Astrocyte of the cerebellum (primary cell): Measurements from ENCODE around the gene SLC39A1.
"Not testable (repeated sequence)": the region's sequence is repeated elsewhere in the genome, so short reads cannot be mapped to it uniquely, and the experiment has no call there.

Experiments used
- DNase-seq: peaks from one replicate; pipeline ENCODE4 v3.0.0-alpha.2; 2011; ENCODE audit warnings: low read depth
- H3K4me3 ChIP-seq: 2 replicates; pipeline ENCODE4 v1.5.1; 2011; ENCODE audit warnings: mild to moderate bottlenecking, low read depth, low read length, moderate library complexity
- CTCF ChIP-seq: IDR thresholded peaks from 2 replicates; pipeline ENCODE4 v1.5.1; 2012; ENCODE audit warnings: low read length, low read depth, moderate library complexity, mild to moderate bottlenecking; ENCODE audit errors: missing control alignments
- in situ Hi-C: cut with HindIII; loops from 2 replicates; pipeline ENCODE4 v1.10.0; 2017; ENCODE audit warnings: low sequenced_read_pairs

SLC39A1 gene

DNA sequence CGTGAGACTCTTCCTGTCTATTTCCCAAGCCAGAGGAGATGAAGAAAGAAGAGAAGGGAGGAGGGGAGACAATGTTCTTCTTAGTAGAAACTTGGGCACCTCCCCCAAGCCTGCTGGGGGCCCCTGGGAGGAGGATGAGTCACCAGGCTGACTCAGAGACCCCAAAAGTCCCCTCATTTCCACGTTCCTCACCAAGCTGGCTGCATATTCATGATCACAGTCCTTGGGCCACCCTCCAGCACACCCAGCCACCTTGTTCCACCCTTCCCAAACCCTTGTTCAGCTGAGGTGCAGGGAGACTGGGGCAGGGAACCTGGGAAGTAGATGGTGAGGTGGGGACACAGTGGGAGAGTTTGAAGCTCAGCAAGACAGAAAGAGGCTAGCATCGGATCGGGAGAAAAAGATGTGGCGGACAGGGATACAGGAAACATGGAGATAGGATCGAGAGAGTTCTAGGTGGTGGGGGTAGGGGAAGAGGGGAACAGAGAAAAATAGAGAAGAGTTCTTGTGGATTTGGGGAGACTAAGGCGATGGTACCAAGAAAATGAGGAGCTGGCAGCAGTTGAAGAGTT lies 22.1 kb upstream of the SLC39A1 start:
- peak overlapping the region; percentile 91 for H3K4me3 ChIP-seq
- in situ Hi-C loops: no loop called here
- no peak for DNase-seq
- TF ChIP-seq CTCF: no peak

DNA sequence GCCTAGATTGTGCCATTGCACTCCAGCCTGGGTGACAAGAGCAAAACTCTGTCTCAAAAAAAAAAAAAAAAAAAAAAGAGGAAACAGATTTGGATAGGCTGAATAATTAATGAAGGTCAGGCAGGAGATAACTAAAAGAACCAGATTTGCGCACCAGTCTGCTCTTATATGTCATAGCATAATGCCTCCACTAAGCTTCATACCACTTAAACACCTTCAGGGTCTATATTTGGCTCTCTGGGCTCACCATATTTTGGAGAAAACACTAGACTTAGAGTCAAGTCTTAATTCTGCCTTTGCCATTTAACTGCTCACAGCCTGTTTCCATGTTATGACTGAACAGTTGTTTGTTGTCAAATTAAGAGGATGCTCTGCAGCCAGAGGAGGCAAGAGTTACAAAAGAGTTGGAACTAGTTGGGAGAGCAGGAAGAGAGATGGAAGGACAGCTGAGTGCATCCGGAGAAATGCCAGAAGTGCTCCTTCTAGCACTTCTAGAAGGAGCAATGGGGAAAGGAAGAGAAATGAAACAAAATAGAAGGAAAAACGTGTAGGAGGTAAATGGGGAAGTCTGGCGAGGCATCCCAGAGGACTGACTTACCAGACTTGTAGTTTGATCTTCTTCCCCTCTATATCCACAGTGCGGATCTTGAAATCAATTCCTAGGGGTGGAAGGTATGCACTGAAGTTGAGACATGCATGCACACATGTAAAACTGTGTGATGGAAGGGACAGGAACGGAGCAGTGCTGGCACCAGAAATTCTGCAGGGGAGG lies 21.0 kb upstream of the SLC39A1 start:
- in situ Hi-C loops: loop anchor here (5.0 kb wide), 1 partner anchor 62 kb away; the partner anchor contains the start of gene GATAD2B
- no peak for DNase-seq
- peak overlapping the region; percentile 91 for H3K4me3 ChIP-seq
- no peak for TF ChIP-seq CTCF

- in situ Hi-C loops: loop anchor here (5.0 kb wide), 1 partner anchor 59 kb away; the partner anchor contains the start of gene GATAD2B
- not testable (repeated sequence) for DNase-seq
Observed at GRCh38 chr1:153981735-153982134, 18.4 kb upstream of the SLC39A1 start.

GRCh38 chr1:153979091-153979490 lies 15.8 kb upstream of the SLC39A1 start:
- H3K4me3 ChIP-seq: not testable (repeated sequence)

More at GRCh38 chr1:153981735-153982134, 18.4 kb upstream of the SLC39A1 start:
- not testable (repeated sequence) for H3K4me3 ChIP-seq

GRCh38 chr1:153978274-153978909 lies 15.1 kb upstream of the SLC39A1 start:
- peak overlapping the region; percentile 97 for H3K4me3 ChIP-seq
- DNase-seq: no peak
- no peak for TF ChIP-seq CTCF

More at GRCh38 chr1:153979091-153979490, 15.8 kb upstream of the SLC39A1 start:
- DNase-seq, in situ Hi-C loops: not testable (repeated sequence)

GRCh38 chr1:153977250-153978240 lies 14.2 kb upstream of the SLC39A1 start, which contains the start of gene JTB:
Gene JTB (minus strand): TSS chr1:153977674. CDS start chr1:153977252, 422 bp downstream.
- peak within 1 kb of the TSS; percentile 97 for H3K4me3 ChIP-seq
- in situ Hi-C loops: no loop called here
- no peak for DNase-seq
- TF ChIP-seq CTCF: no peak

More at GRCh38 chr1:153978274-153978909, 15.1 kb upstream of the SLC39A1 start:
- in situ Hi-C loops: no loop called here

DNA sequence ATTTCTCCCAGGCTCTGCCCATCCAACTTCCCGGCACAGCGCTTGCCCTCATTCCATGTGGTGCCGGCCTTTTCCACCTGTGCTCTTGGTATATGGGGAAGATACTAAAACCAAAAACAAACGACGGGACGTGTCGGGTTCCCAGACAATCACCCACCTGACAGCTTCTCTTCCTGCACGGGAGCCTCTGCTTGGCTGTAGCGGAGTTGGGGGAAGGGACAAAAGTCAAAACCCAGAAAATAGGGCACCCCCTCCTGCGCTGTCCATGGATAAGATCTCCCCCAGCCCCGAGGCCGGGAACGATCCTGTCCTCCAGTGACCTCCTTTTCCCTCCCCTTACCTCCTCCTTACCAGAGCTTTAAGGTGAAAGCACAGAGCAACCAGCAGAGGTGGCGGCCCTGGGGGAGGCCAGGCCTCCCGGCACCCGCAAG lies 13.5 kb upstream of the SLC39A1 start:
- no peak for DNase-seq
- in situ Hi-C loops: no loop called here
- H3K4me3 ChIP-seq: peak overlapping the region; percentile 97
- no peak for TF ChIP-seq CTCF
